CD4-positive, CD25-positive, alpha-beta regulatory T cell (primary cell): ENCODE measurements around the gene SMURF2. TPM values are rescaled to one million over a fixed set of nuclear protein-coding genes. Genes with fewer than 3 reads are reported as not detected.

ENCODE experiments used
- ATAC-seq, 2 donors: fragments of 150-1000 bp; cut with Tn5 transposase; one replicate each; pipeline ENCODE4 v1.10.0; 2021; ENCODE audit warnings: low read depth in 2 of 2, moderate number of reproducible peaks in 2 of 2, moderate library complexity in 1 of 2
- DNase-seq, 3 donors: peaks; one replicate each; pipeline versions ENCODE4 v3.0.0 to v3.0.0-alpha.2; 2012 to 2022; ENCODE audit warnings: mixed read lengths in 1 of 3
- H3K27ac ChIP-seq: one replicate; pipeline ENCODE4 v1.7.0; 2013; ENCODE audit warnings: mild to moderate bottlenecking, low read length; ENCODE audit not compliant: insufficient read depth, poor library complexity, severe bottlenecking
- H3K27me3 ChIP-seq: one replicate; pipeline ENCODE4 v1.7.0; 2013; ENCODE audit warnings: low read length; ENCODE audit not compliant: control insufficient read depth, insufficient read depth
- H3K36me3 ChIP-seq: one replicate; pipeline ENCODE4 v1.7.0; 2013; ENCODE audit warnings: mild to moderate bottlenecking, low read length, moderate library complexity; ENCODE audit not compliant: control insufficient read depth, insufficient read depth
- H3K4me1 ChIP-seq: 2 replicates; pipeline ENCODE4 v1.7.0; 2013; ENCODE audit warnings: mild to moderate bottlenecking, low read length; ENCODE audit not compliant: insufficient read depth, control insufficient read depth, poor library complexity, severe bottlenecking
- H3K4me3 ChIP-seq: one replicate; pipeline ENCODE4 v1.7.0; 2013; ENCODE audit warnings: low read depth, mild to moderate bottlenecking, low read length, moderate library complexity
- H3K9me3 ChIP-seq, 2 experiments: 1 replicate in 1 of 2; 2 replicates in 1 of 2; pipeline ENCODE4 v1.7.0; 2013; ENCODE audit warnings: low read length in 2 of 2, mild to moderate bottlenecking in 1 of 2, moderate library complexity in 1 of 2; ENCODE audit not compliant: control insufficient read depth in 2 of 2
- H3K27ac Mint-ChIP-seq, 3 donors: one replicate each; pipeline ENCODE4 v1.8.0; 2020 to 2022; ENCODE audit warnings: mild to moderate bottlenecking in 3 of 3, mixed read lengths in 3 of 3, moderate library complexity in 2 of 3
- H3K27me3 Mint-ChIP-seq: one replicate; pipeline ENCODE4 v1.8.0; 2022; ENCODE audit warnings: mild to moderate bottlenecking, mixed read lengths
- H3K36me3 Mint-ChIP-seq: one replicate; pipeline ENCODE4 v1.8.0; 2020; ENCODE audit warnings: mixed read lengths
- H3K4me1 Mint-ChIP-seq, 4 donors: one replicate each; pipeline ENCODE4 v1.8.0; 2020 to 2022; ENCODE audit warnings: mixed read lengths in 4 of 4, mild to moderate bottlenecking in 1 of 4
- H3K4me3 Mint-ChIP-seq, 4 donors: one replicate each; pipeline ENCODE4 v1.8.0; 2020 to 2022; ENCODE audit warnings: mild to moderate bottlenecking in 4 of 4, mixed read lengths in 4 of 4, moderate library complexity in 3 of 4
- H3K9me3 Mint-ChIP-seq, 7 donors: one replicate each; pipeline ENCODE4 v1.8.0; 2020 to 2022; ENCODE audit warnings: mixed read lengths in 7 of 7, mild to moderate bottlenecking in 3 of 7, moderate library complexity in 2 of 7
- polyA plus RNA-seq, 4 donors: library from polyadenylated mRNA; unstranded; fragments of 300-500 nt; fragmentation: Illumina TruSeq; gene quantifications; one replicate each; pipeline ENCODE4 v1.2.3, GENCODE V29; 2021
- total RNA-seq: library from RNA; stranded (reverse); gene quantifications from one replicate; pipeline ENCODE4 v1.2.3, GENCODE V29; 2022

The SMURF2 gene
- total and polyA plus RNA-seq, 5 donors from 2014 or later, result 4.0 to 18.7 (median 4.7) TPM

GRCh38 chr17:64692187-64692586 lies 30.1 kb upstream of the SMURF2 start:
- no peak overlapping the region for H3K4me3 ChIP-seq

DNA sequence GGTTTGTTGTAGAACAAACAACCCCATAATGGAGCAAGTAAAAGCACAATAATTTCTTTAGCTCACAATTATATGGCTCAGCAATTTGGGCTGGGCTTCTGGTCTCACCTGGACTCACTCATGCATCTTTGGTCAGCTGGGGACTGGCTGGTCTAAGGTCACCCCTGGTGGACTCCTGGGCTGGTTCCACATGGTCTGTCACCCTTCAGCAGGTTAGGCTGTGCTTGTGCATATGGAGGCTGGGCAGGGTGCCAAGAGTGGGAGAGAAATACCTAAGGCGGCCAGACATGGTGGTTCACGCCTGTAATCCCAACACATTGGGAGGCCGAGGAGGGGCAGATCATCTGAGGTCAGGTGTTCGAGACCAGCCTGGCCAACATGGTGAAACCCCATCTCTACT lies 27.0 kb upstream of the SMURF2 start:
- no peaks in the 10 kb centered on the region for H3K9me3 ChIP-seq
- H3K4me3 ChIP-seq, result no peak overlapping the region
- Mint-ChIP-seq H3K36me3 (no peaks in the 10 kb centered on the region), H3K4me1 (no peaks in the 10 kb centered on the region), H3K9me3 (peaks cover 0 to 1% (median 0%) of the 10 kb centered on the region in 7 donors), H3K4me3 (no peak overlapping the region), H3K27ac (no peak overlapping the region), H3K27me3 (peaks cover 10% of the 10 kb centered on the region)
- no peaks in the 10 kb centered on the region for H3K36me3 ChIP-seq
- H3K27ac ChIP-seq, result no peak overlapping the region
- ATAC-seq (no peak), DNase-seq (no peak)
- H3K4me1 ChIP-seq, result no peaks in the 10 kb centered on the region
- H3K27me3 ChIP-seq, result no peaks in the 10 kb centered on the region

More at GRCh38 chr17:64692187-64692586, 30.1 kb upstream of the SMURF2 start:
- H3K9me3 ChIP-seq, result no peaks in the 10 kb centered on the region
- H3K27me3 ChIP-seq, result no peaks in the 10 kb centered on the region
- Mint-ChIP-seq H3K27me3 (peaks cover 12% of the 10 kb centered on the region), H3K36me3 (no peaks in the 10 kb centered on the region), H3K27ac (no peak overlapping the region), H3K4me3 (no peak overlapping the region), H3K9me3 (no peaks in the 10 kb centered on the region), H3K4me1 (no peaks in the 10 kb centered on the region)
- ATAC-seq (no peak), DNase-seq (no peak)
- no peaks in the 10 kb centered on the region for H3K4me1 ChIP-seq
- no peaks in the 10 kb centered on the region for H3K36me3 ChIP-seq
- H3K27ac ChIP-seq, result no peak overlapping the region

- Mint-ChIP-seq H3K4me1 (no peaks in the 10 kb centered on the region), H3K27ac (no peak overlapping the region), H3K9me3 (peaks cover 0 to 1% (median 0%) of the 10 kb centered on the region in 7 donors), H3K27me3 (peaks cover 8% of the 10 kb centered on the region), H3K4me3 (no peak overlapping the region), H3K36me3 (no peaks in the 10 kb centered on the region)
- no peaks in the 10 kb centered on the region for H3K4me1 ChIP-seq
- no peak overlapping the region for H3K4me3 ChIP-seq
- no peaks in the 10 kb centered on the region for H3K9me3 ChIP-seq
- no peak overlapping the region for H3K27ac ChIP-seq
- no peak for DNase-seq
- H3K36me3 ChIP-seq, result no peaks in the 10 kb centered on the region
- no peak for ATAC-seq
- H3K27me3 ChIP-seq, result no peaks in the 10 kb centered on the region
Observed at GRCh38 chr17:64688481-64688880, 26.4 kb upstream of the SMURF2 start.

GRCh38 chr17:64687961-64688360 lies 25.9 kb upstream of the SMURF2 start:
- H3K4me3 Mint-ChIP-seq, result no peak overlapping the region
- Histone ChIP-seq H3K27me3 (no peaks in the 10 kb centered on the region), H3K27ac (no peak overlapping the region), H3K36me3 (no peaks in the 10 kb centered on the region), H3K4me1 (no peaks in the 10 kb centered on the region), H3K4me3 (no peak overlapping the region), H3K9me3 (no peaks in the 10 kb centered on the region)
- no peak for DNase-seq
- H3K27ac Mint-ChIP-seq, result peak overlapping the region in 1 of 3 donors; percentile 47
- peaks cover 4% of the 10 kb centered on the region for H3K27me3 Mint-ChIP-seq
- no peaks in the 10 kb centered on the region for H3K36me3 Mint-ChIP-seq
- H3K9me3 Mint-ChIP-seq, result peaks cover 0 to 1% (median 0%) of the 10 kb centered on the region in 7 donors
- no peaks in the 10 kb centered on the region for H3K4me1 Mint-ChIP-seq
- no peak for ATAC-seq

DNA sequence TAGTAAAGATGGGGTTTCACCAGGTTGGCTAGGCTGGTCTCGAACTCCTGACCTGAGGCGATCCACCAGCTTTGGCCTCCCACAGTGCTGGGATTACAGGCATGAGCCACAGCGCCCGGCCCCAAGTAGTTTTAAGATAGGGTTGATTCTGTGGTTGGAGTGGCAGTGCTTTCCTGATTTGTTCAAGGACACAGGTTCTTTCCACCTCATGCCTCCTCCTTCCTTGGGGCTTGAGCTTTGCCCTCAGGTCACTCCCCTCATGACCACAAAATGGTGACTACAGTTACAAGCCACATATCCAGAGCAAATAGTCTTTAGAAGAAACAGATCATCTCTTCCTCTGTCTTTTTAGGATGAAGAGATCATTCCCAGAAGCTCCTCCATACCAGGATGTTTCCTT lies 25.3 kb upstream of the SMURF2 start:
- DNase-seq (no peak), ATAC-seq (no peak)
- Histone ChIP-seq H3K27ac (no peak overlapping the region), H3K4me3 (no peak overlapping the region), H3K27me3 (no peaks in the 10 kb centered on the region), H3K36me3 (no peaks in the 10 kb centered on the region), H3K9me3 (no peaks in the 10 kb centered on the region), H3K4me1 (no peaks in the 10 kb centered on the region)
- Mint-ChIP-seq H3K36me3 (no peaks in the 10 kb centered on the region), H3K9me3 (peaks cover 0 to 1% (median 0%) of the 10 kb centered on the region in 7 donors), H3K27me3 (peaks cover 4% of the 10 kb centered on the region), H3K27ac (no peak overlapping the region), H3K4me3 (no peak overlapping the region), H3K4me1 (no peaks in the 10 kb centered on the region)

GRCh38 chr17:64686705-64687104 lies 24.6 kb upstream of the SMURF2 start:
- H3K27me3 ChIP-seq, result no peaks in the 10 kb centered on the region
- no peaks in the 10 kb centered on the region for H3K4me1 Mint-ChIP-seq
- H3K36me3 ChIP-seq, result no peaks in the 10 kb centered on the region
- no peak for ATAC-seq
- no peak overlapping the region for H3K27ac ChIP-seq
- no peaks in the 10 kb centered on the region for H3K36me3 Mint-ChIP-seq
- H3K4me1 ChIP-seq, result no peaks in the 10 kb centered on the region
- peaks cover 0 to 1% (median 0%) of the 10 kb centered on the region in 7 donors for H3K9me3 Mint-ChIP-seq
- no peaks in the 10 kb centered on the region for H3K9me3 ChIP-seq
- no peak overlapping the region for H3K4me3 ChIP-seq
- peaks cover 4% of the 10 kb centered on the region for H3K27me3 Mint-ChIP-seq
- DNase-seq, result no peak
- no peak overlapping the region for H3K27ac Mint-ChIP-seq
- H3K4me3 Mint-ChIP-seq, result no peak overlapping the region

- Histone ChIP-seq H3K27me3 (no peaks in the 10 kb centered on the region), H3K9me3 (no peaks in the 10 kb centered on the region), H3K4me3 (no peak overlapping the region), H3K27ac (no peak overlapping the region), H3K36me3 (no peaks in the 10 kb centered on the region), H3K4me1 (no peaks in the 10 kb centered on the region)
- H3K36me3 Mint-ChIP-seq, result no peaks in the 10 kb centered on the region
- H3K27me3 Mint-ChIP-seq, result peaks cover 4% of the 10 kb centered on the region
- H3K9me3 Mint-ChIP-seq, result peaks cover 0 to 1% (median 0%) of the 10 kb centered on the region in 7 donors
- no peak for DNase-seq
- no peaks in the 10 kb centered on the region for H3K4me1 Mint-ChIP-seq
- no peak overlapping the region for H3K4me3 Mint-ChIP-seq
- no peak overlapping the region for H3K27ac Mint-ChIP-seq
- no peak for ATAC-seq
Observed at GRCh38 chr17:64685705-64686104, 23.6 kb upstream of the SMURF2 start.

GRCh38 chr17:64683796-64684195 lies 21.7 kb upstream of the SMURF2 start:
- Histone ChIP-seq H3K27me3 (no peaks in the 10 kb centered on the region), H3K4me1 (no peaks in the 10 kb centered on the region), H3K27ac (no peak overlapping the region), H3K36me3 (no peaks in the 10 kb centered on the region), H3K4me3 (no peak overlapping the region), H3K9me3 (no peaks in the 10 kb centered on the region)
- ATAC-seq (no peak), DNase-seq (no peak)
- H3K9me3 Mint-ChIP-seq, result peaks cover 0 to 1% (median 0%) of the 10 kb centered on the region in 7 donors
- peaks cover 4% of the 10 kb centered on the region for H3K27me3 Mint-ChIP-seq
- no peak overlapping the region for H3K4me3 Mint-ChIP-seq
- no peaks in the 10 kb centered on the region for H3K4me1 Mint-ChIP-seq
- H3K36me3 Mint-ChIP-seq, result no peaks in the 10 kb centered on the region
- no peak overlapping the region for H3K27ac Mint-ChIP-seq
